SU-DHL-6 (cell line): ENCODE measurements around the gene CDHR2.

ENCODE experiments used
- H2AFZ ChIP-seq: fragments of 200-600 bp; sonication (generic); 2 replicates; pipeline ENCODE4 v1.6.1; 2014; ENCODE audit warnings: low read depth, mild to moderate bottlenecking, moderate library complexity, mixed read lengths, antibody characterized with exemption, low read length; ENCODE audit not compliant: severe bottlenecking
- H3F3A ChIP-seq: fragments of 200-600 bp; shearing (Covaris generic); 2 replicates; pipeline ENCODE4 v1.6.0; 2016; ENCODE audit warnings: antibody characterized with exemption, mild to moderate bottlenecking; ENCODE audit not compliant: insufficient read depth
- H3K27ac ChIP-seq: fragments of 200-600 bp; sonication (generic); 2 replicates; pipeline ENCODE4 v1.5.1; 2016; ENCODE audit warnings: low read depth, mild to moderate bottlenecking, low read length, moderate library complexity, mixed read lengths
- H3K27me3 ChIP-seq: fragments of 200-600 bp; sonication (generic), shearing (Covaris generic); 2 replicates; pipeline ENCODE4 v1.6.0; 2014; ENCODE audit warnings: mild to moderate bottlenecking, low read length
- H3K36me3 ChIP-seq: fragments of 200-600 bp; sonication (generic); 2 replicates; pipeline ENCODE4 v1.6.1; 2014; ENCODE audit warnings: mild to moderate bottlenecking, low read length, mixed read lengths
- H3K4me2 ChIP-seq: fragments of 300-600, 200-600 bp; shearing (Covaris generic), sonication (generic); 2 replicates; pipeline ENCODE4 v1.6.0; 2014; ENCODE audit warnings: low read length, low read depth, mild to moderate bottlenecking; ENCODE audit not compliant: poor library complexity, severe bottlenecking
- H3K4me3 ChIP-seq: fragments of 200-600 bp; sonication (generic); 2 replicates; pipeline ENCODE4 v1.5.1; 2014; ENCODE audit warnings: antibody characterized with exemption, low read length, mild to moderate bottlenecking, mixed read lengths; ENCODE audit not compliant: insufficient read depth, poor library complexity, severe bottlenecking
- H3K79me2 ChIP-seq: fragments of 200-600 bp; sonication (generic); 2 replicates; pipeline ENCODE4 v1.6.1; 2014; ENCODE audit warnings: mild to moderate bottlenecking, low read length, moderate library complexity; ENCODE audit not compliant: insufficient read depth
- H3K9ac ChIP-seq: fragments of 200-600 bp; sonication (generic); 2 replicates; pipeline ENCODE4 v1.7.0; 2014; ENCODE audit warnings: mild to moderate bottlenecking, low read length
- H3K9me2 ChIP-seq: fragments of 200-600 bp; sonication (generic); replicated peaks from 2 replicates; pipeline ENCODE4 v1.6.1; 2014; ENCODE audit warnings: low read length; ENCODE audit not compliant: insufficient read depth
- H3K9me3 ChIP-seq: fragments of 200-600 bp; sonication (generic); 2 replicates; pipeline ENCODE4 v1.6.1; 2014; ENCODE audit warnings: low read length, mixed read lengths; ENCODE audit not compliant: insufficient read depth
- H4K20me1 ChIP-seq: fragments of 200-600 bp; sonication (generic); 2 replicates; pipeline ENCODE4 v1.6.1; 2014; ENCODE audit warnings: low read depth, mild to moderate bottlenecking, antibody characterized with exemption, low read length, moderate library complexity, mixed read lengths
- EZH2phosphoT487 ChIP-seq: fragments of 200-600 bp; sonication (generic), shearing (Covaris generic); conservative IDR thresholded peaks from 2 replicates; pipeline ENCODE4 v1.6.1; 2018; ENCODE audit warnings: mild to moderate bottlenecking, antibody characterized with exemption, low read length, moderate library complexity, mixed read lengths
- TF ChIP-seq, protein P1 (sequence below): fragments of 200-600 bp; sonication (generic); IDR thresholded peaks from one replicate; pipeline ENCODE4 v1.5.1; 2017; ENCODE audit warnings: antibody characterized with exemption, mild to moderate bottlenecking, low read length, moderate library complexity; ENCODE audit not compliant: insufficient read depth, poor library complexity, severe bottlenecking

The CDHR2 gene

DNA sequence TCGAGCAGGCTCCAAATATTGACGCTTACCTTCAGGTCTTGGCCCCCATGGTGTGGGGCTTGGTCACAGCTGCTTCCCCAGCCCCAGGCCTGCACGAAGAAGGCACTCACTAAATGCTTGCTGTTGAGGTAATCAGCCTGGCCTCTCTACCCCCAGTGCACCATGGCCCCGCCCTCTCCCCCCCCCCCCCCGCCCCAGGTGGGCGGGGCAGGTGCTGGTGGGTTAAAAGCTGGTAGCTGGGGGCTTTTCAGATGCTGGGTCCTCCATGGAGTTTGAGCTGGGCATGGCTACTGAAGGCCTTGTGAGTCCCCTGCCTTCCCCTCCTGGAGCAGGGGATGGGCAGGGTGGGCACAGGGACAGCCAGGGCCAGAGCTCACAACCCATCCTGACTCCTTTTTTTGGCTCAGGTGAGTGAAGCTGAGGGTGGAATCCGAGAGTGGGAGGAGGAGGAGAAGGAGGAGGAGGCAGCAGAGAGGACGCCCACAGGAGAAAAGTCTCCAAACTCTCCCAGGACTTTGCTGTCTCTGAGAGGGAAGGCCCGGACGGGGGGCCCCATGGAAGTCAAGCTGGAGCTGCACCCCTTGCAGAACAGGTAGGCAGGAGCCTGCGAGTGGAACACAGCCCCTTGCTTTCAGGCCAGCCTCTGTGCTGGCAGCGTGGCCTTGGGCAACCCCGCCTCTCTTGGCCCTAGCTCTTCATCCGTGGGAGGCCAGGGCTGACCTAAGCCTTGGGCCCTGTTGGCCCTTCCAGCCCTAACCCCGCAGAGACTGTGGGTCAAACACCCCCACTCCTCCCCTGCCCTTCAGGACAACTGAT, 93.7 kb downstream of the CDHR2 start:
- no peaks in the 10 kb centered on the region for H3F3A ChIP-seq
- no peaks in the 10 kb centered on the region for H3K36me3 ChIP-seq
- H3K27me3 ChIP-seq = no peaks in the 10 kb centered on the region
- no peaks in the 10 kb centered on the region for H3K79me2 ChIP-seq
- no peak overlapping the region for H3K4me3 ChIP-seq
- H2AFZ ChIP-seq = no peak overlapping the region
- H3K9me2 ChIP-seq = no peaks in the 10 kb centered on the region
- H3K9ac ChIP-seq = no peak overlapping the region
- H3K27ac ChIP-seq = no peak overlapping the region
- H4K20me1 ChIP-seq = no peaks in the 10 kb centered on the region
- no peak overlapping the region for H3K4me2 ChIP-seq
- no peaks in the 10 kb centered on the region for H3K9me3 ChIP-seq
- no peak for TF ChIP-seq EZH2phosphoT487
- TF ChIP-seq, protein P1, sequence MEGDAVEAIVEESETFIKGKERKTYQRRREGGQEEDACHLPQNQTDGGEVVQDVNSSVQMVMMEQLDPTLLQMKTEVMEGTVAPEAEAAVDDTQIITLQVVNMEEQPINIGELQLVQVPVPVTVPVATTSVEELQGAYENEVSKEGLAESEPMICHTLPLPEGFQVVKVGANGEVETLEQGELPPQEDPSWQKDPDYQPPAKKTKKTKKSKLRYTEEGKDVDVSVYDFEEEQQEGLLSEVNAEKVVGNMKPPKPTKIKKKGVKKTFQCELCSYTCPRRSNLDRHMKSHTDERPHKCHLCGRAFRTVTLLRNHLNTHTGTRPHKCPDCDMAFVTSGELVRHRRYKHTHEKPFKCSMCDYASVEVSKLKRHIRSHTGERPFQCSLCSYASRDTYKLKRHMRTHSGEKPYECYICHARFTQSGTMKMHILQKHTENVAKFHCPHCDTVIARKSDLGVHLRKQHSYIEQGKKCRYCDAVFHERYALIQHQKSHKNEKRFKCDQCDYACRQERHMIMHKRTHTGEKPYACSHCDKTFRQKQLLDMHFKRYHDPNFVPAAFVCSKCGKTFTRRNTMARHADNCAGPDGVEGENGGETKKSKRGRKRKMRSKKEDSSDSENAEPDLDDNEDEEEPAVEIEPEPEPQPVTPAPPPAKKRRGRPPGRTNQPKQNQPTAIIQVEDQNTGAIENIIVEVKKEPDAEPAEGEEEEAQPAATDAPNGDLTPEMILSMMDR = no peak

DNA sequence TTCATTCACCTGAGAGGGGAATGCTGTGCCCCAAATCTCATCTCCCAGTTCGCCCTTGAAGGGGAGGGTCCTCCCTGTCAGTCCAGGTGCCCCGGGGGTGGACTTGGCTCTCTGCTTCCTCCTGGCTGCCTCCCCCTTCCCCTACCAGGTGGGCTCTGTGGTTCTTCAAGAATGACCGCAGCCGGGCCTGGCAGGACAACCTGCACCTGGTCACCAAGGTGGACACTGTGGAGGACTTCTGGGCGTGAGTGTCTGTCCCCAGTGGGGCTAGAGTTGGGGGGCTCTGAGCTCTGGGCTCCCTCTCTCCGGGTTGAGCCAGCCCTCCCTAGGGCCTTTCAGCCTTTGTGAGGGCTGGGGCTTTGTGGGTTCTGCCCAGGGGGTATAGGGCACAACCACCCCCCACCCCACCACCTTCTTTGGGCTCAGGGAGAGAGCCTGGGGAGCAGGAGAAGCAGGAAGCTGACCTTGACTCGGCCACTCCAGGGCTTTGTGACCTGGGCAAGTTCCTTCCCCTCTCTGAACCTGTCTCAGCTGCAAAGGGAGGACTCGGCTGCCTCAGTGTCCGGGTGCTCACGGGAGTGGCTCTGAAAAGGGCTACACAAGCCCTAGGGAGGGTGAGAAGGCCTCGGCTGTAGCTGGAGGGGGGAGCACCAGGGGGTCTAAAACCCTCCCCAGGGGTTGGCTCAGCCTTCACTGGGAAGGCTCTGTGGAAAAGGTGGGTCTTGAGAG, 94.5 kb downstream of the CDHR2 start:
- Histone ChIP-seq H3K9me2 (no peaks in the 10 kb centered on the region), H3K9ac (no peak overlapping the region), H3K9me3 (no peaks in the 10 kb centered on the region), H4K20me1 (no peaks in the 10 kb centered on the region), H3K4me2 (no peak overlapping the region), H3K4me3 (no peak overlapping the region), H2AFZ (no peak overlapping the region), H3F3A (0 out of 2 replicates have a peak, but pooled peaks cover under 1% of the 10 kb centered on the region), H3K27me3 (no peaks in the 10 kb centered on the region), H3K36me3 (no peaks in the 10 kb centered on the region), H3K27ac (no peak overlapping the region), H3K79me2 (no peaks in the 10 kb centered on the region)
- TF ChIP-seq, protein P1 = no peak
- no peak for TF ChIP-seq EZH2phosphoT487

DNA sequence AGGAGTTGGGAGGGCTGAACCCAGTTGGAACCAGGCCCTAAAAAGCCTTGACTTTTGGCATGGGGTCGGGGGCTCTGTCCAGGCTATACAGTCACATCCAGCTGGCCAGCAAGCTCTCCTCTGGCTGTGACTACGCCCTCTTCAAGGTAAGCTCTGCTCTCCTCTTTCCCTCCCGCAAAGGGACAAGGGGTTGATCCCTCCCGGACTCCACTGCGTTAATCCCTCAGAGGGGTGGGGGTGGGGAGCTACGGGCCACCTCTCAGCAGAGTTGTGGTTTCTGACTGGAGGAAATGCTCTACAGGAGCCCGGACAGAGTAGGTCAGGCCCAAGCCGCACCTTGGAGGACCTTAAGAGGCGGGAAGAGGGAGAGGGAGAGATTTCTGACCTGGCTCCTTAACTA, 95.2 kb downstream of the CDHR2 start:
- Histone ChIP-seq H2AFZ (no peak overlapping the region), H3K9me2 (no peaks in the 10 kb centered on the region), H3K9ac (no peak overlapping the region)

More for the DNA sequence above, 95.2 kb downstream of the CDHR2 start:
- TF ChIP-seq EZH2phosphoT487 = no peak
- TF ChIP-seq, protein P1 = no peak
- H3K27ac ChIP-seq = no peak overlapping the region
- no peaks in the 10 kb centered on the region for H3K9me3 ChIP-seq
- H3K4me3 ChIP-seq = no peak overlapping the region
- H3F3A ChIP-seq = 0 out of 2 replicates have a peak, but pooled peaks cover 4% of the 10 kb centered on the region
- no peaks in the 10 kb centered on the region for H3K27me3 ChIP-seq
- no peak overlapping the region for H3K4me2 ChIP-seq
- H3K79me2 ChIP-seq = no peaks in the 10 kb centered on the region
- no peaks in the 10 kb centered on the region for H3K36me3 ChIP-seq
- H4K20me1 ChIP-seq = no peaks in the 10 kb centered on the region
